ENCODE data around the gene THTPA.

Gene THTPA

DNA sequence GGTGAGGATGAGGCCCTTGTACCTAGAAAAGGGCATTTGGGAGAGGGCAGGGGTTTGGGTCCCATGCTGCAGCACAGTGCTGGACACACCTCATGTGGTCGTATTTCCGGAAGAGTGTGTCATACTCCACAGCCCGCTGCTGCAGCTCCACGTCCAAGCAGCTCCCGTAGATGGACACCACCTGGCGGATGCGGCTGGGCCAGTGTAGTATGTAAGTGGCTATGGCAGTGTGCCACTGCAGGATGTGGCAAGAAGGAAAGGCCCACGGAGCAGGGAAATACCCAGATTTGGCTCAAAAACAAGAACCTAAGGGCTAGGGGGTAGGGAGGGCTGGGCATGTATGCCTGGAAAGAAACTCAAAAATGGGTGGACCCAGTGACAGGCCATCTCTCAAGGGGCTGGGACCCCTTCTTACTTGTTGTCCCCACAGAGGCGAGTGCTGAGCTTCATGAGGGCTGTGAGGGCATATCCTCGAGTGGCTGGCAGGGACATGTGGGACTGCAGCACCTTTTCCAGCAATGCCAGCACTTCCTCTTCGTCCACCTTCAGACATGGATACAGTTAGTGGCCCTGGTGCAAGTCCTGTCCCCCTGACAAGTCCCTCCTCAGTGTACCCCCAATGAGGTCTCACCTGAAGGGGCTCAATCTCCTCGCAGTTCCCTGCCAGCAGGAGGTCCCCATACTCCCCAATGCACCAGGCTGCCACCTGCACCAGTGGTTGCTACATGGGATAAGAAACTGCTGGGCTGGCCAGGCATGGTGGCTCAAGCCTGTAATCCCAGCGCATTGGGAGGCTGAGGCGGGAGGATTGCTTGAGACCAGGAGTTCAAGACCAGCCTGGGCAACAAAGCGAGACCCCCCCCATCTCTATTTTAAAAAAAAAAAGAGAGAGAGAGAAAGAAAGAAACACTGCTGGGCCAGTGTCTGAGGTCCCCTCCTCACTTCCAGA, 6.1 kb downstream of the THTPA start:
- Histone ChIP-seq H3K4me3 (no peak overlapping the region), H3K4me1 (peaks cover 21 to 46% (median 28%) of the 10 kb centered on the region in 10 experiments), H3K9me3 (replicated peaks in 1 of 11) (no peaks in the 10 kb centered on the region), H3K4me2 (no peak overlapping the region), H4K20me1 (peaks cover 6 to 91% (median 27%) of the 10 kb centered on the region in 11 experiments; a peak in 17 of 22 replicates), H3K9ac (peak overlapping the region in 3 of 11 experiments; percentile 14 to 32 (median 22); a peak in 1 of 22 replicates), H3K27me3 (no peaks in the 10 kb centered on the region), H3K27ac (no peak overlapping the region; a peak in 1 of 22 replicates), H3K36me3 (peaks cover 73 to 87% (median 79%) of the 10 kb centered on the region in 11 experiments)
- TF ChIP-seq Cebpa-rat (IDR thresholded peaks at IDR 0.05) = no peak

DNA sequence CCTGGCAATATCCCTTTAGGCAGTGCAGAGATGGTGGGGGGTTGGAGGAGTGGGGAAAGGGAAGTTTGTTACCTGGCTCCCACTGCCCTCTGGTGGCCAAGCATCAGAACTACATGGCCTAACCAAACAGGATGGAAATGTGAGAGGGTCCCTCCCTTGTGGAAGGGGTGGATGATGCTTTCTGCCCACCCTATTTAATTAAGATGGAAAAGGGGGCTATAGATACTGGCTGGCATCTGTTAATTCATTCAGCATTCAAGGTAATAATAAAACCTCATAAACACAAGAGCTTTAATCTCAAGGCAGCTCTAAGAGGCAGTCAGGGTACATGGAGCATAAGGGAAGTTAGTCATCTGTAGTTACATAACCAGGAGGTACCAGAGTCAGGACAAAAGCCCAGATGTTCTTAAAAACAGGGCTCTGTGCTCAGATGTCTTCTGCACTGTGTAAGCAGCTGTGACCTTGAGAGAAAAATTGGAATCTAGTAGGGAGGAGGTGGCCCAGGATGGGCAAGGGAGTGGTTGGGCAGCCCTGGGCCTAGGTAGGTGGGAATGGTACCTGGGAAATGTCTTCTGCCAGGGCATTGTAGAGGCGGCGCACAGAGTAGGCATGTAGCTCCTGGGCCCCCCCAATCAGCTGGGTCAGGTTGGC, 6.9 kb downstream of the THTPA start:
- H4K20me1 ChIP-seq = peaks cover 6 to 88% (median 27%) of the 10 kb centered on the region in 11 experiments; a peak in 17 of 22 replicates
- H3K4me1 ChIP-seq = peaks cover 16 to 42% (median 24%) of the 10 kb centered on the region in 10 experiments
- H3K36me3 ChIP-seq = peaks cover 71 to 82% (median 78%) of the 10 kb centered on the region in 11 experiments
- no peaks in the 10 kb centered on the region for H3K9me3 ChIP-seq (replicated peaks in 1 of 11)
- peak overlapping the region in 2 of 11 experiments; percentile 24 to 35; a peak in 4 of 22 replicates for H3K4me2 ChIP-seq
- peak overlapping the region in 3 of 11 experiments; percentile 6 to 45 (median 26); a peak in 5 of 22 replicates for H3K9ac ChIP-seq
- H3K4me3 ChIP-seq = no peak overlapping the region
- H3K27me3 ChIP-seq = no peaks in the 10 kb centered on the region
- H3K27ac ChIP-seq = peak overlapping the region in 3 of 11 experiments; percentile 19 to 40 (median 32); a peak in 6 of 22 replicates
- no peak for TF ChIP-seq Cebpa-rat (IDR thresholded peaks at IDR 0.05)

DNA sequence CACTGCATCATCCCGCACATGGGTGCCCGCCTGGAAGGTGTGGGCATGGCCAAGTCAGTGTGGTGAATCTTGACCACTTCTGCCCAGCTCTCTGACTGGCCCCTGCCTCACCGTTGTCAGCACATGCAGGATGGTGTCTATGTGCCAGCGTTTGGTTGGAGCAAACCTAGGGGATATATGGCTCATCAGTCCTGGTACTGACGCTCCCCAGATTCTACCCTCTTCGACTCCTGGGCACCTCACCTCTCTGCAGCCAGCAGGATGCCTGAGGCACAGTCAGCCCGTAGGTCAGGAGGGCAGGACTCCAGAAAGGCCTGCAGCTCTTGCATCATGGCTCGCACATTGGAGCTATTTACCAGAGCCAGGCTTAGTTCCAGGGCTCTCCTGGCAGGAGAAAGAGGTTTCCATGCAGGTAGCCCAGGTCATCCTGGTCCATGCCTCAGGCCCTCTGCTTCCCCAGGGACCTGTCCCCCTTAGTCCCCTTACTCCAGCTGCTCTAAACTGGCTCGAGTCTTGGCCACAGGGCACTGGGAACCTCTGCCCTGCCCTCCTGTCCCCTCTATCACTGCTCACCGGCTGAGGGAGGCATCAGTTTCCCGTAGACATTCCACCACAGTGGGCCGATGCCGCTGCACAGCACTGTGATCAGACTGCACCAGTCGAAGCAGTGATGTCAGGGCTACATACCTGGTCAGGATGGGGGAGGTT, 7.6 kb downstream of the THTPA start:
- no peak for TF ChIP-seq Cebpa-rat (IDR thresholded peaks at IDR 0.05)
- H3K9ac ChIP-seq = peak overlapping the region in 3 of 11 experiments; percentile 6 to 45 (median 26); a peak in 4 of 22 replicates
- peak overlapping the region in 3 of 11 experiments; percentile 19 to 40 (median 32); a peak in 6 of 22 replicates for H3K27ac ChIP-seq
- H3K4me1 ChIP-seq = peaks cover 20 to 44% (median 27%) of the 10 kb centered on the region in 10 experiments
- H3K27me3 ChIP-seq = no peaks in the 10 kb centered on the region
- no peaks in the 10 kb centered on the region for H3K9me3 ChIP-seq (replicated peaks in 1 of 11)
- H3K4me3 ChIP-seq = no peak overlapping the region
- peaks cover 6 to 82% (median 27%) of the 10 kb centered on the region in 11 experiments; a peak in 17 of 22 replicates for H4K20me1 ChIP-seq
- peaks cover 65 to 76% (median 73%) of the 10 kb centered on the region in 11 experiments for H3K36me3 ChIP-seq
- H3K4me2 ChIP-seq = peak overlapping the region in 2 of 11 experiments; percentile 24 to 35; a peak in 4 of 22 replicates

DNA sequence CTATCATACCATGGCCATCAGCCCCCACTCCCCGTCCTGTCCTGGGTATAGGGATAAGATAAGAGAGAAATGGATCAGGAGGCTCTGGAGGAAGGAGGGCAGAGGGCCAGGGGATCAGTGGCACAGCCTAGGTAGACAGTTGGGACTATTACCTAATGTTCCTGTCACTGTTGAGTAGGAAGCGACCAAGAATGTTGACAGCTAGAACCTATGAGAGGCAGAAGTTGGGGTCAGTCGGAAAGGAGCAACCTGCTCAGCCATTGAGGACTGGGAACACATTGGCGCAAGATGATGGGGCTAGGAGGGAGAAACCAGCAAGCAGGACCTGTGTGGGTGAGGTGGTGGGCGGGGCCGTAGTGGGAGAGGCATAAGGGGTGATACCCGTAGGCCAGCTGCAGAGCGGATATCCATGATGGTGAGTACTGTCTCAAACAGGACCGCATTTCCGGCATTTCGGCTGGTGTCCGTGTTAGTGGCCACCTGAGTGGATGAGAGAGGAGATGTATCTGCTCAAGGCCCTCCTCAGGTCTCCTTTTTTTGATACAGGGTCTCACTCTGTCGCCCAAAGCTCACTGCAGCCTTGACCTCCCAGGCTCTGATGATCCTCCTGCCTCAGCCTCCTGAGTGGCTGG, 8.2 kb downstream of the THTPA start:
- Histone ChIP-seq H4K20me1 (peaks cover 6 to 75% (median 21%) of the 10 kb centered on the region in 11 experiments; a peak in 17 of 22 replicates), H3K27me3 (no peaks in the 10 kb centered on the region), H3K4me3 (no peak overlapping the region), H3K4me2 (no peak overlapping the region), H3K9me3 (replicated peaks in 1 of 11) (no peaks in the 10 kb centered on the region), H3K4me1 (peaks cover 27 to 50% (median 33%) of the 10 kb centered on the region in 10 experiments), H3K36me3 (peaks cover 59 to 69% (median 67%) of the 10 kb centered on the region in 11 experiments), H3K27ac (0 out of 22 replicates have a peak overlapping the region, but pooled peaks of 1 of the 11 experiments have one; percentile 40), H3K9ac (peak overlapping the region in 4 of 11 experiments; percentile 9 to 26 (median 14); a peak in 2 of 22 replicates)
- TF ChIP-seq Cebpa-rat (IDR thresholded peaks at IDR 0.05) = no peak

DNA sequence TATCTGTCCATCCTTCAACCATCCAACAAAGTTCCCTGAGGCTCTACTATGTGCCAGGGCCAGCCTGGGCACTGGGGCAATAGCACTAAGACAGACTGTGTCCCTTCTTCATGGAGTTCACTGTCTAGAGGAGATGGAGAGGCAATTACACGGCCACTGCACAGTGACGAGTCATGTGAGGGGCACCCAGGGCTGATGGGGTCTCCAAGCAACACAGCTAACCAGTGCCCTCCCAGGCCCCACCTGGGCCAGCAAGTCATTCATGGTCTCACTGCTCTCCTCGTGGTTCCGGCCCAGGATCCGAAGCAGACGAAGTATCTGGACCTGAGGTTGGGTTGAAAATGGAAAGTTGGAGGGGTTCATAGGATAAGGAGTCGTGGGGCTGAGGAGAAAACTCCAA, 8.8 kb downstream of the THTPA start:
- Histone ChIP-seq H3K27me3 (no peaks in the 10 kb centered on the region), H3K27ac (peak overlapping the region in 1 of 11 experiments; percentile 11; a peak in 1 of 22 replicates), H3K36me3 (peaks cover 55 to 63% (median 61%) of the 10 kb centered on the region in 11 experiments), H3K9me3 (replicated peaks in 1 of 11) (no peaks in the 10 kb centered on the region), H4K20me1 (peaks cover 6 to 69% (median 21%) of the 10 kb centered on the region in 11 experiments; a peak in 17 of 22 replicates), H3K9ac (peak overlapping the region in 1 of 11 experiments; percentile 18; a peak in 1 of 22 replicates), H3K4me1 (peaks cover 33 to 54% (median 38%) of the 10 kb centered on the region in 10 experiments), H3K4me2 (no peak overlapping the region), H3K4me3 (no peak overlapping the region)
- no peak for TF ChIP-seq Cebpa-rat (IDR thresholded peaks at IDR 0.05)

DNA sequence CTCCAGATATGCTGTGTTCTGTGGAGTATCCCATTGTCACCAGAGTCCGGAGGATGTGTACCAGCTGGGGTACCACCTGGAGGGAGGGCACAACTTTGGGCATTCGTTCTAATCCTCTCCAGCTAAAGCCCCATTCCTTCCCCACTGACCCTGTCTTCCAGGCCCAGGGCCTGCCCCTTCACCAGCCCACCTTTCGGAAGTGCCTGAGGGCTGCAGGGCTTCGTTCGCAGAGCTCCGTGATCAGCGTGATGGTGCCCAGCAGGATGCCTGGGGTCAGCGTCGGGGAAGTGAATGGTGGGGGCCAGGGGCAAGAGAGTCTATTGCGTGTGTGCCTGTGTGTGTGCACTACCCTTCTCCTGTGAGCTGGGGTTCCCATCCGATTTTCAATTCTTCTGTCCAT, 9.6 kb downstream of the THTPA start:
- Histone ChIP-seq H3K4me1 (peaks cover 36 to 57% (median 42%) of the 10 kb centered on the region in 10 experiments), H3K4me2 (peak overlapping the region in 1 of 11 experiments; percentile 90; a peak in 2 of 22 replicates), H3K9me3 (replicated peaks in 1 of 11) (no peaks in the 10 kb centered on the region), H3K9ac (peak overlapping the region in 5 of 11 experiments; percentile 18 to 84 (median 80); a peak in 2 of 22 replicates), H3K27me3 (no peaks in the 10 kb centered on the region), H3K36me3 (peaks cover 48 to 56% (median 53%) of the 10 kb centered on the region in 11 experiments), H3K4me3 (no peak overlapping the region), H3K27ac (no peak overlapping the region), H4K20me1 (peaks cover 6 to 63% (median 21%) of the 10 kb centered on the region in 11 experiments; a peak in 16 of 22 replicates)
- no peak for TF ChIP-seq Cebpa-rat (IDR thresholded peaks at IDR 0.05)

DNA sequence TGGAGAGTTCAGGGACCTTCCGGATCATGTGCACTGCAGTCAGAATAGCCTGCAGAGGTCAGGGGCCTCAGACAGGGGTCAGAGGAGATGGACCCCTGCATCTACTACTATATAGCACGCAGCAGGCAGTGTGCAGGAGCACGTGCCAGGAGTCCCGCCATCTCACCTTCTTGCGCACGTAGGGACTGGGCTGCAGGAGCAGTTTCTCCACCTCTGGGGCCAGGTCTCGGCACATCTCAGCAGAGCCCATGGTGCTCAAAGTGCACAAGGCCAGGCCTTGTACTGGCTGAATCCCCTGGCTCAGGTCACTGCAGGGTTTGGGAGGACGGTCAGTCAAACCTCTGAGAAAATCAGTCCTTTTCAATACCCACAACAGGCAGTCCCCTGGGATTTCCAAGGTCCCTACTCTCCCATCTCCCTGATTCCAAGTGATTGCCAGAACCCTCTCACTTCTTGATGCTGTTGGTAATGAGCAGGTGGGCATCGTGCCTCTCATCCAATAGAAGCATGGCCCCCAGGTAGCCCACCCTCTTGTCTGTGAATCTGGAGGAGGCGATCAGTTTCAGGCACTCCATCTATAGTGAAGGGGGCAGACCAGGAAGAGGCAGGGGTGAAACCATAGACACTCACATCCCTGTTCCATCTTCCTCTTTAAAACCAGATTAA, 10.2 kb downstream of the THTPA start:
- H3K27ac ChIP-seq = peak overlapping the region in 1 of 11 experiments; percentile 79; a peak in 3 of 22 replicates
- peak overlapping the region; percentile 62 to 88 (median 74); a peak in 18 of 20 replicates for H3K4me3 ChIP-seq

More for the DNA sequence above, 10.2 kb downstream of the THTPA start:
- Histone ChIP-seq H3K4me2 (peak overlapping the region; percentile 84 to 98 (median 94)), H3K27me3 (no peaks in the 10 kb centered on the region), H3K9me3 (replicated peaks in 1 of 11) (no peaks in the 10 kb centered on the region), H3K9ac (peak overlapping the region; percentile 71 to 88 (median 81); a peak in 18 of 22 replicates), H4K20me1 (peaks cover 6 to 57% (median 21%) of the 10 kb centered on the region in 11 experiments; a peak in 16 of 22 replicates), H3K36me3 (peaks cover 42 to 49% (median 47%) of the 10 kb centered on the region in 11 experiments), H3K4me1 (peaks cover 41 to 63% (median 48%) of the 10 kb centered on the region in 10 experiments)
- TF ChIP-seq Cebpa-rat (IDR thresholded peaks at IDR 0.05) = no peak
